Ascending aorta (tissue), 2 donors: ENCODE measurements around the gene NRIP1. TPM values are rescaled to one million over a fixed set of nuclear protein-coding genes. Genes with fewer than 3 reads are reported as not detected.
"Not testable (repeated sequence)": the region's sequence is repeated elsewhere in the genome, so short reads cannot be mapped to it uniquely, and the experiment has no call there.

Experiments used
- DNase-seq, 2 donors: peaks; one replicate each; pipeline ENCODE4 v3.0.0-alpha.2; 2019; ENCODE audit warnings: low spot score in 2 of 2
- H3K27ac ChIP-seq, 2 donors: fragments of 200-600 bp; sonication (generic); one replicate each; pipeline ENCODE4 v1.5.1; 2016 to 2017; ENCODE audit warnings: mild to moderate bottlenecking in 1 of 2
- H3K27me3 ChIP-seq: fragments of 200-600 bp; sonication (generic); one replicate; pipeline ENCODE4 v1.5.1; 2017
- H3K36me3 ChIP-seq, 2 donors: fragments of 200-600 bp; sonication (generic); one replicate each; pipeline ENCODE4 v1.5.1; 2016
- H3K4me1 ChIP-seq, 2 donors: fragments of 200-600 bp; sonication (generic); one replicate each; pipeline ENCODE4 v1.5.1; 2016 to 2017; ENCODE audit warnings: mild to moderate bottlenecking in 1 of 2
- H3K4me3 ChIP-seq, 2 donors: fragments of 200-600 bp; sonication (generic); one replicate each; pipeline ENCODE4 v1.5.1; 2016 to 2017; ENCODE audit warnings: mild to moderate bottlenecking in 1 of 2
- H3K9me3 ChIP-seq, 2 donors: fragments of 200-600 bp; sonication (generic); one replicate each; pipeline ENCODE4 v1.5.1; 2016
- CTCF ChIP-seq, 3 experiments: fragments of 200-600 bp in 2 of 3; fragments of 450-650 bp in 1 of 3; sonication (generic) in 2 of 3; IDR thresholded peaks; one replicate each; pipeline ENCODE4 v1.5.1; 2016 to 2019; ENCODE audit warnings: antibody characterized with exemption in 3 of 3, mild to moderate bottlenecking in 1 of 3, moderate library complexity in 1 of 3
- intact Hi-C: fragments of 100-400 bp; cut with DNase I; formaldehyde crosslinking; loops from one replicate; pipeline ENCODE4 v1.15.1; 2023
- total RNA-seq: library from RNA; depleted of rRNA; stranded (reverse); fragments of >200 nt; gene quantifications from one replicate; pipeline ENCODE4 v1.1.0, GENCODE V29; 2016

NRIP1 gene
- total RNA-seq, 1 donor from 2014 or later, result 4.8 TPM

- intact Hi-C loops, result no loop called here
- Histone ChIP-seq H3K4me1 (no peaks in the 10 kb centered on the region), H3K27ac (no peak overlapping the region), H3K9me3 (no peaks in the 10 kb centered on the region), H3K27me3 (no peaks in the 10 kb centered on the region), H3K36me3 (no peaks in the 10 kb centered on the region), H3K4me3 (no peak overlapping the region)
- no peak for DNase-seq
- TF ChIP-seq CTCF (IDR thresholded peaks at IDR 0.05), result no peak
These were observed 117.1 kb downstream of the NRIP1 start for GRCh38 chr21:14947613-14948160.

- H3K4me1 ChIP-seq, result no peaks in the 10 kb centered on the region
- DNase-seq, result no peak
- no peak for TF ChIP-seq CTCF (IDR thresholded peaks at IDR 0.05)
- intact Hi-C loops, result no loop called here
- no peak overlapping the region for H3K27ac ChIP-seq
- H3K9me3 ChIP-seq, result no peaks in the 10 kb centered on the region
- no peaks in the 10 kb centered on the region for H3K36me3 ChIP-seq
- H3K27me3 ChIP-seq, result no peaks in the 10 kb centered on the region
- H3K4me3 ChIP-seq, result no peak overlapping the region
These were observed 119.6 kb downstream of the NRIP1 start for GRCh38 chr21:14945176-14945575.

- H3K27me3 ChIP-seq, result no peaks in the 10 kb centered on the region
- no peaks in the 10 kb centered on the region for H3K36me3 ChIP-seq
- TF ChIP-seq CTCF (IDR thresholded peaks at IDR 0.05), result no peak
- H3K9me3 ChIP-seq, result peaks cover 4 to 6% of the 10 kb centered on the region in 2 donors
- no peak for DNase-seq
- no peaks in the 10 kb centered on the region for H3K4me1 ChIP-seq
- no peak overlapping the region for H3K4me3 ChIP-seq
- intact Hi-C loops, result no loop called here
- H3K27ac ChIP-seq, result no peak overlapping the region
These were observed 121.2 kb downstream of the NRIP1 start for GRCh38 chr21:14943616-14944015.

- no peak for DNase-seq
- peaks cover 4 to 6% of the 10 kb centered on the region in 2 donors for H3K9me3 ChIP-seq
- H3K4me3 ChIP-seq, result no peak overlapping the region
- no peaks in the 10 kb centered on the region for H3K27me3 ChIP-seq
- intact Hi-C loops, result no loop called here
- H3K27ac ChIP-seq, result no peak overlapping the region
- no peaks in the 10 kb centered on the region for H3K36me3 ChIP-seq
- H3K4me1 ChIP-seq, result no peaks in the 10 kb centered on the region
- TF ChIP-seq CTCF (IDR thresholded peaks at IDR 0.05), result no peak
These were observed 121.9 kb downstream of the NRIP1 start for GRCh38 chr21:14942801-14943490.

- H3K36me3 ChIP-seq, H3K4me3 ChIP-seq, intact Hi-C loops, H3K27me3 ChIP-seq, H3K9me3 ChIP-seq, H3K4me1 ChIP-seq, H3K27ac ChIP-seq, DNase-seq: not testable (repeated sequence)
These were observed 137.5 kb downstream of the NRIP1 start for GRCh38 chr21:14927324-14927723.

GRCh38 chr21:14926186-14926585 lies 138.6 kb downstream of the NRIP1 start:
- Histone ChIP-seq H3K9me3 (no peaks in the 10 kb centered on the region), H3K27me3 (no peaks in the 10 kb centered on the region), H3K4me3 (no peak overlapping the region), H3K36me3 (no peaks in the 10 kb centered on the region), H3K27ac (no peak overlapping the region), H3K4me1 (no peaks in the 10 kb centered on the region)
- TF ChIP-seq CTCF (IDR thresholded peaks at IDR 0.05), result no peak
- DNase-seq, result no peak
- intact Hi-C loops, result no loop called here
